Small intestine (tissue), 7 donors: ENCODE measurements around the gene ST7. TPM values are rescaled to one million over a fixed set of nuclear protein-coding genes. Genes with fewer than 3 reads are reported as not detected.
"Not testable (repeated sequence)": the region's sequence is repeated elsewhere in the genome, so short reads cannot be mapped to it uniquely, and the experiment has no call there.

Experiments
- DNase-seq, 2 donors: peaks; one replicate each; pipeline versions ENCODE4 v3.0.0 to v3.0.0-alpha.2; 2013
- FAIRE-seq: peaks from 2 replicates; lab custom pipeline; 2012; peaks lifted over from hg19 to GRCh38; lab: Jason Lieb, UNC
- H3K27ac ChIP-seq, 3 donors: one replicate each; pipeline ENCODE4 v1.5.1; 2013; ENCODE audit warnings: low read length in 2 of 3, mild to moderate bottlenecking in 2 of 3, control low read depth in 1 of 3, inconsistent platforms in 1 of 3, low read depth in 1 of 3, moderate library complexity in 1 of 3
- H3K27me3 ChIP-seq, 3 donors: one replicate each; pipeline ENCODE4 v1.6.1; 2013; ENCODE audit warnings: low read length in 3 of 3, inconsistent platforms in 1 of 3; ENCODE audit not compliant: control insufficient read depth in 3 of 3, insufficient read depth in 3 of 3
- H3K36me3 ChIP-seq, 3 donors: one replicate each; pipeline ENCODE4 v1.6.1; 2013; ENCODE audit warnings: low read length in 3 of 3, inconsistent platforms in 1 of 3, low read depth in 1 of 3, mild to moderate bottlenecking in 1 of 3, moderate library complexity in 1 of 3; ENCODE audit not compliant: control insufficient read depth in 3 of 3, insufficient read depth in 2 of 3
- H3K4me1 ChIP-seq, 3 donors: one replicate each; pipeline ENCODE4 v1.6.1; 2013; ENCODE audit warnings: low read length in 2 of 3, inconsistent platforms in 1 of 3, low read depth in 1 of 3, mild to moderate bottlenecking in 1 of 3, moderate library complexity in 1 of 3; ENCODE audit not compliant: control insufficient read depth in 3 of 3, insufficient read depth in 2 of 3
- H3K4me3 ChIP-seq, 3 donors: one replicate each; pipeline ENCODE4 v1.5.1; 2013; ENCODE audit warnings: low read length in 3 of 3, control low read depth in 1 of 3, inconsistent platforms in 1 of 3, low read depth in 1 of 3, mild to moderate bottlenecking in 1 of 3, moderate library complexity in 1 of 3
- H3K9me3 ChIP-seq, 2 donors: one replicate each; pipeline ENCODE4 v1.6.1; 2013; ENCODE audit warnings: low read depth in 1 of 2, low read length in 1 of 2; ENCODE audit not compliant: control insufficient read depth in 2 of 2, insufficient read depth in 1 of 2
- WGBS, 3 donors: extraction: QIAGEN DNeasy Blood & Tissue Kit; methylation state at CpG; one replicate each; pipeline ENCODE4 v1.1.7; 2013; 5-methylcytosine and 5-hydroxymethylcytosine counted together
- polyA plus RNA-seq, 4 donors: library from polyadenylated mRNA; stranded (reverse) in 3 of 4; unstranded in 1 of 4; fragments of 200-250 nt in 3 of 4; fragments of 120-200 nt in 1 of 4; gene quantifications; one replicate each; pipeline versions ENCODE4 v1.2.1 to v1.2.3, GENCODE V29; 2013
- donor health status: healthy with polysubstance abuse.
- donor health status: control.
- donor health status: control.
- donor health status: Bipolar disorder and iron deficiency.
- donor health status: healthy.

The ST7 gene
- polyA plus RNA-seq, 4 donors = 8.3 to 27.7 (median 13.0) TPM

DNA sequence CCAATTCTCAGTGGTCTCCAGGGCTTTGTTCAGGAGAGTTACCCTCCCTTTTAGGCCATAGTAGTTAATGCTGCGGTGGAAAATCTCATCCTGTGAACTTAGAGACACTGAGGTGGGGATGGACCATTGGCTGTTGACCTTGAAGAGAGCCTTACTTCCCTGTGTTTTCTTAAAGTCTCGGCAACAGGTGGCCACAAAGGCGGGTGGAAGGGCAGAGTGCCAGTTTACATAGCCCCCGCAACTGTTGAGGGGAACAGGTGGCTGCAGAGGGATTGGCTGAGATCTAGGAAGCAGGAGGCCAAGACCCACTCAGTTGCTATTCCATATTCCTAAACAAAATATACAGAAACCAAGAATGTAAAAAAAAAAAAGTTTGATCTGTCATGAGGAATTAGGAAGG, 160.6 kb downstream of the ST7 start:
- H3K9me3 ChIP-seq = no peaks in the 10 kb centered on the region
- H3K27me3 ChIP-seq = no peaks in the 10 kb centered on the region
- no peak for FAIRE-seq
- H3K36me3 ChIP-seq = peaks cover 0 to 2% (median 0%) of the 10 kb centered on the region in 3 donors
- H3K27ac ChIP-seq = no peak overlapping the region
- H3K4me3 ChIP-seq = no peak overlapping the region
- H3K4me1 ChIP-seq = peaks cover 0 to 9% (median 0%) of the 10 kb centered on the region in 3 donors
- WGBS, 3 donors = 35 to 60% (median 54%) methylated on average over 4 of the region's 4 CpGs
- no peak for DNase-seq

DNA sequence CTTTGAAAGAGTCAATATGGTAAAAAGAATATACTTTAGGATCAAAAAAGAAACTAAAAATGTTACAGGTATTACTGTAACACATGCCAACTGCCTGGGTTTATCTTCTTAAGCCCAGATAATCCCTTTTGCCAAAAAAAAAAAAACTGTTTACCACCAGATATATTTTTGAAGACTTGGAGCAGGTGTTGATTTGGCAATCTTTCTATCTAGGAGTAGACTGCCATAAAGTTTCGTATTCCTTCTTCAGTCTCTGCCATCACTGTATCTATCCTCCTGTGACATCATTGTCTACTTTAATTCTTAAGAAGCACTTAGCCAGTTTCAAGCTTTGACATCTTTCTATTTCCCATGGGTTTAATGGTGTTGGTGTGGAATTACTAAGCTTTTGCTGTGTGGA, 161.0 kb downstream of the ST7 start:
- H3K27me3 ChIP-seq = no peaks in the 10 kb centered on the region
- no peak overlapping the region for H3K27ac ChIP-seq
- DNase-seq = no peak
- no peaks in the 10 kb centered on the region for H3K9me3 ChIP-seq
- FAIRE-seq = no peak
- no peak overlapping the region for H3K4me3 ChIP-seq
- 14 to 52% (median 41%) methylated on average over 1 of the region's 1 CpG for WGBS, 3 donors
- no peaks in the 10 kb centered on the region for H3K36me3 ChIP-seq
- peaks cover 0 to 9% (median 0%) of the 10 kb centered on the region in 3 donors for H3K4me1 ChIP-seq

DNA sequence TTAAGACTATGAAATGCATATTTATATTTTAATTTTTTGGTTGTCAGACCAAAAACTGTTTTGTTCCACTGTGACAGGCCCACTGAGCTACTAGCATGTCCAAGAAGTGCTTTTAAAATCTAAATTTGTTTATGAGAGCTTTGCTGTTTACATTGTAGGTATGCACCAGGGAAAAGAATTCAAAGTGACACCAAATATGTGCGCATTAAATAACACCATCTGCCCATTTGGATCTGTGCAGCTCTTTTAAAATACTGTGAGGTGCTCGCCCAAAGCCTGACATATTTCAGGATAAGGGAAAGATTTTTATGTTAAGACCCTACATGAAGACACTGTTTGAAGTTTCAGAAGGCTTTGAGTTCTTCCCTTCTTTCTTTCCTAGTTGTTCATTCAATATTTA, 162.9 kb downstream of the ST7 start:
- DNase-seq = no peak
- H3K27ac ChIP-seq = no peak overlapping the region
- peaks cover 0 to 3% (median 0%) of the 10 kb centered on the region in 3 donors for H3K4me1 ChIP-seq
- no peaks in the 10 kb centered on the region for H3K9me3 ChIP-seq
- no peak overlapping the region for H3K4me3 ChIP-seq
- H3K36me3 ChIP-seq = peaks cover 0 to 4% (median 0%) of the 10 kb centered on the region in 3 donors
- 94 to 97% (median 94%) methylated on average over 2 of the region's 2 CpGs for WGBS, 3 donors
- H3K27me3 ChIP-seq = no peaks in the 10 kb centered on the region
- FAIRE-seq = no peak

DNA sequence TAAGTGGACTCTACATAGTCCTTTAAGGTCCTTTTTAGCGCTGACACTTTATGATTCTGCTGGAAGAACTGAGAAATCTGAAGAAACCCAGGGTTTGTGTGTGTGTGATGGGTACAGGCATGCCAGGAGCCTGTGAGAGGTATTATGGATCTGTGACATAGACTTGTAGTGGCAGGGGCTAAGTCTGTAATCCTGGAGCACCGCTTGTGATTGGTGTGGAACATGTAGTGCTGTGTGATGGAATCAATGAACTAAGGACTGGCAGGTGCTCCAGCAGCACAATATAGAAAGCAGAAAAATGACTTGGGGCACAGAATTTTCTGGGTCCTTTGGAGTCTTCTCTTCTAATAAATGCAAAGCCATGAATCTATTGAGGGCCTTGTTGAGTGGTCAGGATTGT, 163.9 kb downstream of the ST7 start:
- no peak overlapping the region for H3K27ac ChIP-seq
- no peaks in the 10 kb centered on the region for H3K9me3 ChIP-seq
- H3K4me1 ChIP-seq = no peaks in the 10 kb centered on the region
- H3K36me3 ChIP-seq = peaks cover 0 to 4% (median 0%) of the 10 kb centered on the region in 3 donors
- 95 to 100% (median 98%) methylated on average over 2 of the region's 2 CpGs for WGBS, 3 donors
- no peak for DNase-seq
- FAIRE-seq = no peak
- H3K4me3 ChIP-seq = no peak overlapping the region
- no peaks in the 10 kb centered on the region for H3K27me3 ChIP-seq

DNA sequence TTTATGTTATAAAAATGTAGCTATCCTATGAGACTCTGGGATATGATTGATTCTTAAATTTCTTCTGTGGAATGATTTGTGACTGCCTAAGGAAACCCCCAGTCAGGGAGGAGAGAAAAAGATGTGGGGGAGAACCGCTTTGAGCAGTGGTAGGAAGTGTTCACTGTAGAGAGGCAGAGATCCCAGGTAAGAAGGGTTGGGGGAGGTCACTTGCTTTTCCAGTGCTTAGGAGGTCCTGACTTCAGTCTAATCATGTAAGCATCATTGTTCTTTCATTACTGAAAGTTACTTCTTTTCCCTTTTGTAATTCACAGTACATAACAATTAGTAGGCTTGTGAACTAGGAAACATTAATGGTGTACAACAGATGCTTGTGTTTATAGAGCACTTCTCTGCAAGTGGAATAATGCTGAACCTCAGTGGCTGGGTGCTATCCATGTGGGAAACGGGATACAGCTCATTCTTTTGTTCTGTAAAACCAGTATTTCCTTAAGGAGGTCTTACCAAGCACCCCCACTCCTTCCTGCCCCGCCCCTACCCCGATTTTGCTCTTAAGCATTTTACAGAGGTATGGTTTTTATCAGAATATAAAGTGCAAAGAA, 165.4 kb downstream of the ST7 start:
- DNase-seq (no peak), FAIRE-seq (no peak)
- Histone ChIP-seq H3K27ac (no peak overlapping the region), H3K36me3 (peaks cover 0 to 4% (median 0%) of the 10 kb centered on the region in 3 donors), H3K4me3 (no peak overlapping the region), H3K9me3 (no peaks in the 10 kb centered on the region), H3K27me3 (no peaks in the 10 kb centered on the region), H3K4me1 (no peaks in the 10 kb centered on the region)
- whole genome bisulfite sequencing, 3 donors = 70 to 81% (median 71%) methylated on average over 4 of the region's 4 CpGs

DNA sequence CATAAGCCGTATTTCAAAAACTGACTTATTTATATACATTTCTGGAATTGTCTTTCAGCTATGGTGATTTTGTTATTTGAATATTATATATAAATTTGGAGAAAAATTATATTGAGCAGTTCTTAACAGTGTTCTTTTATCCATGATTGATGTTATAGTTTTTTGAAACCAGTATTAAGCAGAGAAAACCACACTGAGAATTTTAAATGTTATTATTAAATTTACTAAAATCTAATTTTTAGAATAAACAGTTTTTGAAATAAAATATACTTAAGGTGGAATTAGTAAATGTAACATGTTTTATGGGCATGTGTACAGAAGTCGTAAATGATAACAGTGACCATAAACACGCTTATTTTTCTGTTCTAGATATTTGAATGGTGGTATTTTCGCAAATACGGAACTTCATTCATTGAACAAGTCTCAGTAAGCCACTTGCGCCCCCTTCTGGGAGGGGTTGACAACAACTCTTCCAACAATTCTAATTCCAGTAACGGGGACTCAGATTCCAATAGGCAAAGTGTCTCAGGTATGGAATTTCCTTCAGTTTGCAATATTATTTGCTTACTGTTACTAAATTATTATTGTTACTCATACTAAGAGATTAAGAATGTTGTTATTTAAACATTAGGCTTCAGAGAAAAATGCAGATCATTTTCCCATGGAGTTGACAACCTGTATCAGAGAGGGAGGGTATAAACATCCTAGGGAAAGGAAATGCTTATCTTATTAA, 166.1 kb downstream of the ST7 start:
- FAIRE-seq = peak; percentile 62
- Histone ChIP-seq H3K27ac (no peak overlapping the region), H3K36me3 (peaks cover 0 to 4% (median 0%) of the 10 kb centered on the region in 3 donors), H3K27me3 (no peaks in the 10 kb centered on the region), H3K9me3 (no peaks in the 10 kb centered on the region), H3K4me3 (no peak overlapping the region), H3K4me1 (peaks cover 0 to 1% (median 0%) of the 10 kb centered on the region in 3 donors)
- 14 to 19% (median 17%) methylated on average over 7 of the region's 7 CpGs for WGBS, 3 donors
- peak; percentile 84 to 86 for DNase-seq

DNA sequence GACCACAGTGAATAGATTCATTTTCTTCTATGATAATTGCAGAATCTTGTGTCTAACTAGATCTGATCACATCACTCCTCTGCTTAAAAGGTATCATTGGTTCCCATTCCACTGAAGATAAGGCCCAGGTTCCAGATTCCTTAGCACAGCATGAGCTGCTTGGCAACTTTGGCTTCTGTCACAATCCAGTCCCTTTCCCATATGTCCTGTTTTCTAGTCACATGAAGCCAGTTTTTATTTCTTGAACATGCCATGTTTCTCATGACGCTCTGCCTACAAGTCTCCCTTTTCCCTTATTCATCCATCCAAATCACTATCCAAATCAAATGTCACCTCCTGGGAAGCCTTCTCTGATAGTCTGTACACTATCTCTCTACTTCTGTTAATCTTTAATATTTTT, 167.0 kb downstream of the ST7 start:
- H3K27me3 ChIP-seq, FAIRE-seq, H3K4me1 ChIP-seq, H3K27ac ChIP-seq, DNase-seq, H3K36me3 ChIP-seq, H3K9me3 ChIP-seq, H3K4me3 ChIP-seq: not testable (repeated sequence)
- 96 to 100% (median 100%) methylated on average over 1 of the region's 1 CpG for WGBS, 3 donors

DNA sequence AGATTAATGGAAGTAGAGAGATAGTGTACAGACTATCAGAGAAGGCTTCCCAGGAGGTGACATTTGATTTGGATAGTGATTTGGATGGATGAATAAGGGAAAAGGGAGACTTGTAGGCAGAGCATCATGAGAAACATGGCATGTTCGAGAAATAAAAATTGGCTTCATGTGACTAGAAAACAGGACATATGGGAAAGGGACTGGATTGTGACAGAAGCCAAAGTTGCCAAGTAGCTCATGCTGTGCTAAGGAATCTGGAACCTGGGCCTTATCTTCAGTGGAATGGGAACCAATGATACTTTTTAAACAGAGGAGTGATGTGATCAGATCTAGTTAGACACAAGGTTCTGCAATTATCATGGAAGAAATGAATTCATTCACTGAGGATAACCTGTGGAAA, 168.7 kb downstream of the ST7 start:
- DNase-seq, H3K27ac ChIP-seq, H3K27me3 ChIP-seq, H3K9me3 ChIP-seq, H3K4me3 ChIP-seq, H3K36me3 ChIP-seq, H3K4me1 ChIP-seq: not testable (repeated sequence)
- 92 to 100% (median 94%) methylated on average over 1 of the region's 1 CpG for WGBS, 3 donors
- peak; percentile 44 for FAIRE-seq
